Measurements from ENCODE around the gene RNF207. TPM values are rescaled to one million over a fixed set of nuclear protein-coding genes. Genes with fewer than 3 reads are reported as not detected.

Gene RNF207
- polyA plus RNA-seq, 1 donor from 2014 or later: 3.5 TPM

DNA sequence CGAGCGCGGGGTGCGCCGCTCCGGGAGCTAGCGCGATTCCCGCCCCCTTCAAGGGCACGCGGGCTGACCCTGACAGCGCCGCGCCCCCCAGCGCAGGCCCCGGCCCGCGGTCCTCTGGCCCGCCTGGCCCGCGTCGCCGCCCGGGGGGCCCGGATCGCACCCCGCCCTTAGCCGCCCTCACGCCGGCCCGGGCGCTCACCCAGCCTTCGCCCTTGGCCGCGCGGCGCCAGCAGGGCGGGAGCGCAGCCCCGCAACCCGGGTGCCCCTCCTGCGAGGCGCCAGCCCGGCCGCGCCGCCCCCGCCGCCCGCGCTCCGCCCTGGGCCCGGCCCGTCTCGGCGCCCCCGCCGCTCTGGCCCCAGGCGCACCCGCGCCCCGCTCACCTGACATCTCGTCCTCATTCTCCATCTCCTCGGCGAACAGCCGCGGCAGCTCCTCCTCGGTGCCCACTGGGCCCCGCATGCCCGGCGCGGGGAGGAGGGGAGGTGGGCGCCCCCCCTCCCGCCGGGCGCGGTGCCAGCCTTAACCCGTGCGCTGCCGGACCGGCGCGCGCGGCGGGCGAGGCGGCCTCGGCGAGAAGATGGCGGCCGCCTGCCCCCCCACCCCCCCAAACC is 26.2 kb upstream of the RNF207 start:
- Histone ChIP-seq H2AFZ (ENCODE audit: low read depth, low read length) (no peak overlapping the region), H3F3A (ENCODE audit: insufficient read depth, low read length, poor library complexity, severe bottlenecking) (no peaks in the 10 kb centered on the region), H3K27me3 (ENCODE audit: insufficient read depth, low read depth, low read length) (peaks cover 62% of the 10 kb centered on the region), H3K36me3 (ENCODE audit: insufficient read depth, low read length) (no peaks in the 10 kb centered on the region), H3K4me2 (ENCODE audit: low read length) (no peak overlapping the region), H3K9ac (ENCODE audit: low read length) (peak overlapping the region; percentile 62), H3K9me2 (ENCODE audit: insufficient read depth, low read length) (no peaks in the 10 kb centered on the region), H3K4me3 (ENCODE audit: low read length) (peak overlapping the region; percentile 82), H3K27ac (ENCODE audit: low read length) (no peak overlapping the region), H3K9me3 (ENCODE audit: low read length) (no peaks in the 10 kb centered on the region), H3K79me2 (replicated peaks; ENCODE audit: insufficient read depth, low read length) (no peaks in the 10 kb centered on the region), H4K20me1 (ENCODE audit: insufficient read depth) (no peaks in the 10 kb centered on the region)
- TF ChIP-seq TAF1 (IDR thresholded peaks at IDR 0.05; ENCODE audit: low read depth): no peak

- Histone ChIP-seq H3K9ac (ENCODE audit: low read length) (peak within 1 kb of the TSS; percentile 62), H3F3A (ENCODE audit: insufficient read depth, low read length, poor library complexity, severe bottlenecking) (no peaks in the 10 kb centered on the region), H3K27ac (ENCODE audit: low read length) (no peak within 1 kb of the TSS), H3K4me2 (ENCODE audit: low read length) (no peak within 1 kb of the TSS), H4K20me1 (ENCODE audit: insufficient read depth) (no peaks in the 10 kb centered on the region), H3K4me3 (ENCODE audit: low read length) (peak within 1 kb of the TSS; percentile 82), H3K79me2 (replicated peaks; ENCODE audit: insufficient read depth, low read length) (no peaks in the 10 kb centered on the region), H3K27me3 (ENCODE audit: insufficient read depth, low read depth, low read length) (peaks cover 60% of the 10 kb centered on the region), H3K9me3 (ENCODE audit: low read length) (no peaks in the 10 kb centered on the region), H2AFZ (ENCODE audit: low read depth, low read length) (no peak within 1 kb of the TSS), H3K9me2 (ENCODE audit: insufficient read depth, low read length) (no peaks in the 10 kb centered on the region), H3K36me3 (ENCODE audit: insufficient read depth, low read length) (no peaks in the 10 kb centered on the region)
- peak; percentile 29 for TF ChIP-seq EP300 (conservative IDR thresholded peaks at IDR 0.05; ENCODE audit: poor library complexity, severe bottlenecking)
- no peak for TF ChIP-seq MXI1 (conservative IDR thresholded peaks at IDR 0.05; ENCODE audit: poor library complexity, severe bottlenecking)
- TF ChIP-seq CTCF (IDR thresholded peaks at IDR 0.05; ENCODE audit: poor library complexity, severe bottlenecking): peak; percentile 44
Measured at GRCh38 chr1:6180268-6180706, 25.6 kb upstream of the RNF207 start, which contains the start of gene CHD5. Gene CHD5, minus strand, starts transcription at chr1:6180321. Its CDS starts 298 bp downstream, at chr1:6180023.

- Histone ChIP-seq H2AFZ (ENCODE audit: low read depth, low read length) (no peak overlapping the region), H3K79me2 (replicated peaks; ENCODE audit: insufficient read depth, low read length) (no peaks in the 10 kb centered on the region), H3F3A (ENCODE audit: insufficient read depth, low read length, poor library complexity, severe bottlenecking) (no peaks in the 10 kb centered on the region), H3K4me3 (ENCODE audit: low read length) (peak overlapping the region; percentile 41), H3K36me3 (ENCODE audit: insufficient read depth, low read length) (no peaks in the 10 kb centered on the region), H3K4me2 (ENCODE audit: low read length) (no peak overlapping the region), H3K9me3 (ENCODE audit: low read length) (no peaks in the 10 kb centered on the region), H4K20me1 (ENCODE audit: insufficient read depth) (no peaks in the 10 kb centered on the region), H3K27me3 (ENCODE audit: insufficient read depth, low read depth, low read length) (peaks cover 55% of the 10 kb centered on the region), H3K9ac (ENCODE audit: low read length) (no peak overlapping the region), H3K27ac (ENCODE audit: low read length) (no peak overlapping the region), H3K9me2 (ENCODE audit: insufficient read depth, low read length) (no peaks in the 10 kb centered on the region)
- no peak for TF ChIP-seq CTCF (IDR thresholded peaks at IDR 0.05; ENCODE audit: poor library complexity, severe bottlenecking)
- TF ChIP-seq EZH2 (IDR thresholded peaks at IDR 0.05; ENCODE audit: borderline replicate concordance, insufficient read depth, low read length, poor library complexity, severe bottlenecking): no peak
- no peak for TF ChIP-seq MXI1 (conservative IDR thresholded peaks at IDR 0.05; ENCODE audit: poor library complexity, severe bottlenecking)
- no peak for TF ChIP-seq TAF1 (IDR thresholded peaks at IDR 0.05; ENCODE audit: low read depth)
- TF ChIP-seq POLR2AphosphoS5 (IDR thresholded peaks at IDR 0.05): no peak
- TF ChIP-seq REST (IDR thresholded peaks at IDR 0.05; ENCODE audit: borderline replicate concordance): no peak
- TF ChIP-seq EP300 (conservative IDR thresholded peaks at IDR 0.05; ENCODE audit: poor library complexity, severe bottlenecking): no peak
- TF ChIP-seq SMC3 (conservative IDR thresholded peaks at IDR 0.05; ENCODE audit: poor library complexity): no peak
- TF ChIP-seq RAD21 (conservative IDR thresholded peaks at IDR 0.05): no peak
Measured at GRCh38 chr1:6180707-6181311, 25.1 kb upstream of the RNF207 start.
